GM12875 (cell line): Measurements from ENCODE around the gene DUSP10.

ENCODE experiments used
- H3K4me3 ChIP-seq: one replicate; pipeline ENCODE4 v1.5.1; 2011; ENCODE audit warnings: low read depth, low read length, control low read depth
- TF ChIP-seq, protein P1 (sequence below): IDR thresholded peaks from 2 replicates; pipeline ENCODE4 v1.5.1; 2011; ENCODE audit warnings: low read depth, mild to moderate bottlenecking, control low read depth, inconsistent platforms, low read length, moderate library complexity, borderline replicate concordance; ENCODE audit not compliant: insufficient read depth

Gene DUSP10

DNA sequence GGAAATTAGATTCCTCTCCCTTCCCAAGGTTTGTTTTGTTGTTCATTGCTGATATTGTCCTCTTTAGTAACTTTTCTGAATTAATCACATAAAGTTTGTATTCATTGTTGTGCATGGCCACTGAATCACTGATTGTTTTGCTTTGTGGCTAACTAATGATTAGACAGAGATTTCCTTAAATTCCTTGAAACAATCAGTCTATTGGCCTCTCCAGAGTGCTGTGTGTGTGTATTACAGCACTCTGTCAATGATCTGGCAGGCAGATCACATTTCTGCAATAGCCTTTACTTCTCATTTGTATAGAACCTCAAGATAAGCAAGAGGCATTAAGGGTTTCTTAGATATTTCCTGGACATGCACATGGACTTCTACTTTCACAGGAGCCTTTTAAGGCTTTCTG lies 78.6 kb downstream of the DUSP10 start:
- no peak overlapping the region for H3K4me3 ChIP-seq
- TF ChIP-seq, protein P1, sequence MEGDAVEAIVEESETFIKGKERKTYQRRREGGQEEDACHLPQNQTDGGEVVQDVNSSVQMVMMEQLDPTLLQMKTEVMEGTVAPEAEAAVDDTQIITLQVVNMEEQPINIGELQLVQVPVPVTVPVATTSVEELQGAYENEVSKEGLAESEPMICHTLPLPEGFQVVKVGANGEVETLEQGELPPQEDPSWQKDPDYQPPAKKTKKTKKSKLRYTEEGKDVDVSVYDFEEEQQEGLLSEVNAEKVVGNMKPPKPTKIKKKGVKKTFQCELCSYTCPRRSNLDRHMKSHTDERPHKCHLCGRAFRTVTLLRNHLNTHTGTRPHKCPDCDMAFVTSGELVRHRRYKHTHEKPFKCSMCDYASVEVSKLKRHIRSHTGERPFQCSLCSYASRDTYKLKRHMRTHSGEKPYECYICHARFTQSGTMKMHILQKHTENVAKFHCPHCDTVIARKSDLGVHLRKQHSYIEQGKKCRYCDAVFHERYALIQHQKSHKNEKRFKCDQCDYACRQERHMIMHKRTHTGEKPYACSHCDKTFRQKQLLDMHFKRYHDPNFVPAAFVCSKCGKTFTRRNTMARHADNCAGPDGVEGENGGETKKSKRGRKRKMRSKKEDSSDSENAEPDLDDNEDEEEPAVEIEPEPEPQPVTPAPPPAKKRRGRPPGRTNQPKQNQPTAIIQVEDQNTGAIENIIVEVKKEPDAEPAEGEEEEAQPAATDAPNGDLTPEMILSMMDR = no peak

DNA sequence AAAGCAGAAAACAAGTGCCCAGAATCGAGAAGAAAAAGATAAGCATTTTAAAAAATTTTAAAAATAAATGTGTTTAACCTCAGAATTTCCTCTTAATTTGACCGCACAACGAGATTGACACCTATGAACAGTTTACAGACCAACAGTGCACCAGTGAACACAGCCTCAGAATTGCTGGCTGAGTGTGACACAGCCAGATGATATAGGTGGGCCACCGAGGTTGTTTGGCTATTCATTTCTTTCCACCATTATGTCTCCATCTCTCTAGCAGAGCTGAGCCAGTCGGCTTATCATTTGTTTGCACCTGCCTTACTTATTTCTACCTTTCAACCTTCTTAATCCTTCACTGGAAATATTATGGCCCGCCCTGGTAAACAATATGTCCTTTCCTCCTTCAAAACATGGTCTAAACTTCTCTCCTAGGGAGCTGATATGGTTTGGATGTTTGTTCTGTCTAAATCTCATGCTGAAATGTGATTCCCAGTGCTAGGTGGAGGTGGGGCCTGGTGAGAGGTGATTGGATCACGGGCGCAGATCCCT lies 86.1 kb downstream of the DUSP10 start:
- TF ChIP-seq, protein P1 = no peak
- H3K4me3 ChIP-seq = no peak overlapping the region
